ENCODE data around the gene TEKTIP1.
A peak's percentile ranks its signal among the peaks of the same experiment; 100 is the strongest.
"Not testable (repeated sequence)": the region's sequence is repeated elsewhere in the genome, so short reads cannot be mapped to it uniquely, and the experiment has no call there.

TEKTIP1 gene

DNA sequence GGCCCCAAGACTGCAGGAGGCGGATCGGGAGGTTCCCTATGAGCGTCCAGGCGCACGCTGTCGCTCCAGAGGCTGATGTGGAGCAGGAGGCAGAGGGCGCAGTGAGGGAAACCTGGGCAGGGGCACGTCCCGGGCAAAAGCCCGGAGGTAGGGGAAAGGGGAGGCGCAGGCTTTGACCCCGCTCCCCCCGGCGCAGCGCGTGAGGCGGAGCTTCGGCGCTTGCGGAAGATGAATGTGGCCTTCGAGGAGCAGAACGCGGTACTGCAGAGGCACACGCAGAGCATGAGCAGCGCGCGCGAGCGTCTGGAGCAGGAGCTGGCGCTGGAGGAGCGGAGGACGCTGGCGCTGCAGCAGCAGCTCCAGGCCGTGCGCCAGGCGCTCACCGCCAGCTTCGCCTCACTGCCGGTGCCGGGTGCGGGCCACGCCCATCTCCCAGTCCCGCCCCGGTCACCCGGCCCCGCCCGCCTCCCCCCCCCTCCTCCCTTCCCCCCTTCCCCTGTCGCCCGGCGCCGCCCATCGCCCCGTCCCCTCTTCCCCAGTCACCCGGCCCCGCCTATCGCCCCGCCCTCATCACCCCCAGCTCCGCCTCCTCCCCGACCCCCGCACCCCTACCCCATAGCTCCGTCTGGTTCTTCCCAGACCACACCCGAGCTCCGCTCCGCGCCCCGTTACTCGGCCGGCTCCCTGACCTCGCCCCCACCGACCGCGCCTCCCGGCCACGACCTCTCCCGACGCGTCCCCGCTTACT is 37.9 kb downstream of the TEKTIP1 start:
- no peak for TF ChIP-seq Cebpa-rat (IDR thresholded peaks at IDR 0.05)
- no peak overlapping the region for H3K9ac ChIP-seq
- peaks cover 0 to 46% (median 17%) of the 10 kb centered on the region in 11 experiments; a peak in 16 of 22 replicates for H4K20me1 ChIP-seq
- H3K36me3 ChIP-seq: peaks cover 15 to 40% (median 32%) of the 10 kb centered on the region in 11 experiments
- peaks cover 4 to 26% (median 10%) of the 10 kb centered on the region in 10 experiments for H3K4me1 ChIP-seq
- H3K27ac ChIP-seq: no peak overlapping the region
- H3K4me3 ChIP-seq: no peak overlapping the region
- no peaks in the 10 kb centered on the region for H3K27me3 ChIP-seq
- H3K4me2 ChIP-seq: no peak overlapping the region
- H3K9me3 ChIP-seq (replicated peaks in 1 of 11): no peaks in the 10 kb centered on the region

DNA sequence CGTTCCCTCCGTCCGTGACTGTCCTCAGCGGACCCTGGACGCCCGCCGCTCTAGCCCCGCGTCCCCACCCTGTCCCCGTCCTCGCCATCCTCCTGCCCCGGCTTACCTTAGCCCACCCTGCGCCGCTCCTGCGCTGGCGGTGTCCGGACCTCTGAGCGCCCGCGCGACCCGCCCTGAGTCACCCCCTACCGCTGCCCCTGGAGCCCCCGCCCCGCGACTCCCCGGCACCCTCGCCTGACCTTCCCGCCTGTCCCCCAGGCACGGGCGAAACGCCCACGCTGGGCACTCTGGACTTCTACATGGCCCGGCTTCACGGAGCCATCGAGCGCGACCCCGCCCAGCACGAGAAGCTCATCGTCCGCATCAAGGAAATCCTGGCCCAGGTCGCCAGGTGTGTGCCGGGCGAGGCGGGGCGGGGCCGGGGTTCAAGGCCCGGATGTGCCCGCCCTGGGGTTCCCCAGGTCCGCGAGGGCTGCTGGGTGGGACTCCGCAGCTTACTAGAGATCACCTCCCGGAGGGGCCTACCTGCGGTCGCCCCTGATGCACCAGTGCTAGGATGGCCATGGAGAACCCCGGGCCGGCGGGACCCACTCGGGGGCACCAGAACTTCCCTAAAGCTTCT is 38.9 kb downstream of the TEKTIP1 start:
- Histone ChIP-seq H3K36me3 (peaks cover 15 to 40% (median 32%) of the 10 kb centered on the region in 11 experiments), H3K9me3 (replicated peaks in 1 of 11) (no peaks in the 10 kb centered on the region), H3K9ac (no peak overlapping the region), H3K4me2 (no peak overlapping the region), H3K4me1 (peaks cover 0 to 22% (median 5%) of the 10 kb centered on the region in 10 experiments; a peak in 9 of 20 replicates), H3K27ac (no peak overlapping the region), H4K20me1 (peaks cover 0 to 46% (median 17%) of the 10 kb centered on the region in 11 experiments; a peak in 16 of 22 replicates), H3K4me3 (no peak overlapping the region), H3K27me3 (no peaks in the 10 kb centered on the region)
- TF ChIP-seq Cebpa-rat (IDR thresholded peaks at IDR 0.05): no peak

DNA sequence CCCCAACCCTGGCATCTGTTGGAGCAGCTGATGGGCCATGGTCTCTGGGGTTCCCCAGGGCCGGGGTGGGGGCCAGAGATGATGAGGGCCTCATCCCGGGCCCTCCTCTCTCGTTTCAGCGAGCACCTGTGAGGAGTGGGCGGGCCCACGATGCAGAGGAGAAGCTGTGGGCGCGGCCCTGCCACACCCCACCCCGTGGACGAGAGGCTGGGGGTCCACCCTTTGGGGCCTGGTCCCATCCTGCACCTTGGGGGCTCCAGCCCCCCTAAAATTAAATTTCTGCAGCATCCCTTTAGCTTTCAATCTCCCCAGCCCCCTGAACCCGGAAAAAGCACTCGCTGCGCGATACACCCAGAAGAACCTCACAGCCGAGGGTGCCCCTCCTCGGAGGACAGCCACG is 39.4 kb downstream of the TEKTIP1 start:
- H3K9me3 ChIP-seq (replicated peaks in 1 of 11): no peaks in the 10 kb centered on the region
- H3K27me3 ChIP-seq: peaks cover 0 to 3% (median 0%) of the 10 kb centered on the region in 11 experiments; a peak in 7 of 22 replicates
- H3K4me1 ChIP-seq: peaks cover 0 to 22% (median 5%) of the 10 kb centered on the region in 10 experiments; a peak in 9 of 20 replicates
- H3K36me3 ChIP-seq: peaks cover 15 to 40% (median 32%) of the 10 kb centered on the region in 11 experiments
- no peak overlapping the region for H3K4me2 ChIP-seq
- TF ChIP-seq Cebpa-rat (IDR thresholded peaks at IDR 0.05): no peak
- no peak overlapping the region for H3K4me3 ChIP-seq
- peaks cover 0 to 41% (median 16%) of the 10 kb centered on the region in 11 experiments; a peak in 16 of 22 replicates for H4K20me1 ChIP-seq
- no peak overlapping the region for H3K27ac ChIP-seq
- no peak overlapping the region for H3K9ac ChIP-seq

DNA sequence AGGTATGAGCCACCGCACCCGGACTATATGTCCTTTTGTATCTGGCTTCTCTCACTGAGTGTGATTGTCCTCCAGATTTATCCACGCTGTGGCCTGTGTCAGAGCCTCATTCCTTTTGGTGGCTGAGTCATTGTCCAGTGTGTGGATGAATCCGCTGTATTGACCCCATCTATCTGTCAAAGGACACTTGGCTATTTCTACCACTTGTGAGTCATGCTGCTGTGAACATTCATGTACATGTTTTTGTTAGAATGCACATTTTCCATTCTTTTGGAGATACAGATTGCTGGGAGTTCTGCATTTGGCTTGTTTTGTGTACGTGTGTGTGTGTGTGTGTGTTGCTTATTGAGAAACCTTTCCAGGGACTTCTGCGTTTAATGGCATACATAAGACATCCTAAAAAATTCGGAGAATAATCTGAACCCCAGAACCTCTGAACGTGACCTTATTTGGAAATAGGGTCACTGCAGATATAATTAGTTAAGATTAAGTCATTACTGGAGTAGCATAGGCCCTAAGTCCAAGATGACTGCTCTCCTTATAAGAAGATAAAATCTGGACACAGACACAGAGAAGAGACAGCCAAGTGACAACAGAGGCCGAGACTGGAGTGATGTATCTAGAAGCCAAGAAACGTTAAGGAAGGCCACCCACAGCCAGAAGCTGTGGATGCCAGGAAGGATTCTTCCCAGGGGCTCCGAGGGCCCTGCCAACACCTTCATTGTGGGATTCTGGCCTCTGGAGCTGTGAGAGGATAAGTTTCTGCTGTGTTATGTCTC is 41.4 kb downstream of the TEKTIP1 start:
- Histone ChIP-seq H3K4me3 (no peak overlapping the region), H3K4me2 (peak overlapping the region in 2 of 11 experiments; percentile 17 to 22; a peak in 1 of 22 replicates), H3K9ac (peak overlapping the region in 1 of 11 experiments; percentile 17; a peak in 1 of 22 replicates), H3K27me3 (peaks cover 12 to 22% (median 19%) of the 10 kb centered on the region in 11 experiments), H3K4me1 (peaks cover 0 to 17% (median 6%) of the 10 kb centered on the region in 10 experiments; a peak in 14 of 20 replicates), H3K9me3 (replicated peaks in 1 of 11) (no peaks in the 10 kb centered on the region), H3K36me3 (peaks cover 15 to 28% (median 22%) of the 10 kb centered on the region in 11 experiments), H4K20me1 (peaks cover 0 to 28% (median 4%) of the 10 kb centered on the region in 11 experiments; a peak in 14 of 22 replicates), H3K27ac (no peak overlapping the region)
- no peak for TF ChIP-seq Cebpa-rat (IDR thresholded peaks at IDR 0.05)

DNA sequence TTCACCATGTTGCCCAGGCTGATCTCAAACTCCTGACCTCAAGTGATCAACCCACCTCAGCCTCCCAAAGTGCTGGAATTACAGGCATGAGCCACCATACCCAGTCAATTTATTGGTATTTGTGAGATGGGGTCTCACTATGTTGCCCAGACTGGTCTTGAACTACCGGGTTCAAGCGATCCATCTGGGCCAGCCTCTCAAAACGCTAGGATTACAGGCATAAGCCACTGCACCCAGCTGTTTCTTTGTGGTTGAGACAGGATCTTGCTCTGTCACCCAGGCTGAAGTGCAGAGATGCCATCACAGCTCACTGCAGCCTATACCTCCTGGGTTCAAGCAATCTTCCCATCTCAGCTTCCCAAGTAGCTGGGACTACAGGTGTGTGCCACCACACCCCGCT is 42.8 kb downstream of the TEKTIP1 start:
- H3K27ac ChIP-seq; H3K9me3 ChIP-seq (replicated peaks in 1 of 11); H3K4me3 ChIP-seq; H3K9ac ChIP-seq; H3K4me2 ChIP-seq: not testable (repeated sequence)
- H4K20me1 ChIP-seq: peaks cover 0 to 18% (median 0%) of the 10 kb centered on the region in 11 experiments; a peak in 6 of 22 replicates
- peaks cover 26 to 37% (median 34%) of the 10 kb centered on the region in 11 experiments for H3K27me3 ChIP-seq
- peaks cover 4 to 14% (median 10%) of the 10 kb centered on the region in 11 experiments; a peak in 12 of 22 replicates for H3K36me3 ChIP-seq
- peaks cover 6 to 18% (median 12%) of the 10 kb centered on the region in 10 experiments; a peak in 15 of 20 replicates for H3K4me1 ChIP-seq

DNA sequence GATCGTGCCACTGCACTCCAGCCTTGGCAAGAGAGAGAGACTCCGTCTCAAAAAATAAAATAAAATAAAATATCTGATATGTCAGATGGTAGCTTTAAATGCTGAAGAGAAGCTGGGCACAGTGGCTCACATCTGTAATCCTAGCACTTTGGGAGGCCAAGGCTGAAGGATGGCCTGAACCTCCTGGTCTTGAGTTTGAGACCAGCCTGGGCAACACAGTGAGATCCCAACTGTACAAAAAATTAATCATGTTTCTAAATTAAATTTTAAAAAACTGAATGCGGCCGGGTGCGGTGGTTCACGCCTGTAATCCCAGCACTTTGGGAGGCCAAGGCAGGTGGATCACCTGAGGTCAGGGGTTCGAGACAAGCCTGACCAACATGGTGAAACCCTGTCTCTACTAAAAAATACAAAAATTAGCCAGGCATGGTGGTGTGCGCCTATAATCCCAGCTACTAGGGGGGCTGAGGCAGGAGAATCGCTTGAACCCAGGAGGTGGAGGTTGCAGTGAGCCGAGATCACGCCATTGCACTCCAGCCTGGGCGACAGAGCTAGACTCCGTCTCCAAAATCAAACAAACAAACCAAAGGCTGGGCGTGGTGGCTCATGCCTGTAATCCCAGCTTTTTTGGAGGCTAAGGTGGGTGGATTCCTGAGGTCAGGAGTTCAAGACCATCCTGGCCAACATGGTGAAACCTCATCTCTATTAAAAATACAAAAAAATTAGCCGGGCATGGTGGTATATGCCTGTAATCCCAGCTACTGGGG is 45.2 kb downstream of the TEKTIP1 start:
- not testable (repeated sequence) for H3K27ac ChIP-seq; H4K20me1 ChIP-seq; H3K4me3 ChIP-seq; H3K36me3 ChIP-seq; H3K9ac ChIP-seq; H3K4me2 ChIP-seq; H3K9me3 ChIP-seq (replicated peaks in 1 of 11)
- Histone ChIP-seq H3K4me1 (peaks cover 6 to 18% (median 12%) of the 10 kb centered on the region in 10 experiments; a peak in 15 of 20 replicates), H3K27me3 (peaks cover 31 to 46% (median 41%) of the 10 kb centered on the region in 11 experiments)

DNA sequence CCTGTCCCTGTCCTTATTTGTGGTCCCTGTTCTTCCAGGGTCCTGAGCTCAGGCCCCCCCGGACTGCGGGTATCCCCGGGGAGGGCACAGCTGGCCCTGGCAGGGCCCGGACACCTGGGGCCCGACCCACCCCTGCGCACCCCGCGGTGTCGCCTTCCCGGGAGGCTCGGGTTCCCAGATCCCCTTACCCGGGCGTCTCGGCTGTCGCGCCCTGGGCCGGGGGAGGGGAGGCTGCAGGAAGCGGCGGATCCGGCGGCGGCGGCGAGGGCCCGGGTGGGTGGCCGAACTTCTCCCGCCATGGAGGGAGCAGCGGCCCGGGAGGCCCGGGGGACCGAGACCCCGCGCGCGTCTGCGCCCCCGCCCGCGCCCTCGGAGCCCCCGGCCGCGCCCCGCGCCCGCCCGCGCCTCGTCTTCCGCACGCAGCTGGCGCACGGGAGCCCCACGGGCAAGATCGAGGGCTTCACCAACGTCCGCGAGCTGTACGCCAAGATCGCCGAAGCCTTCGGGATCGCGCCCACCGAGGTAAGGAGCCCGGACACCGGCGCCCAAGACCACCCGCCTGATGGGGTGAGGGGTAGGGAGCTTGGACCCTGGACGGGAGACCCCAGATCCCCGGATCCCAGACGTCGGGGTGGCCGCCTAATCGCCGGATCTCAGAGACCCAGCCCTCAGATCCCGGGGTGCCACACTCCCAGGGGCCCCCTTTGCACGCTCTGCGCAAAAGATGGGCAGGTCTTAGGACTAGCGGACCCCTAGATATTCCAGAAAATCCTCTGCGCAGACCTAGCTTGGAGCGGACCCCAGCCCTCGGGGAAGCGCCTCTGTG is 46.5 kb downstream of the TEKTIP1 start, which contains the start of gene GIPC3:
Gene GIPC3 (plus strand): TSS at position 178 of the 826 bp plus-strand sequence. CDS start 120 bp downstream, at position 298.
- Histone ChIP-seq H3K4me3 (peak within 1 kb of the TSS; percentile 49 to 69 (median 56)), H3K9ac (peak within 1 kb of the TSS; percentile 15 to 76 (median 62); a peak in 21 of 22 replicates), H4K20me1 (peaks cover 0 to 4% (median 0%) of the 10 kb centered on the region in 11 experiments; a peak in 1 of 22 replicates), H3K4me2 (peak within 1 kb of the TSS; percentile 73 to 88 (median 84)), H3K27ac (peak within 1 kb of the TSS in 3 of 11 experiments; percentile 10 to 22 (median 13); a peak in 3 of 22 replicates), H3K9me3 (replicated peaks in 1 of 11) (peaks cover 0 to 8% (median 6%) of the 10 kb centered on the region in 11 experiments; a peak in 16 of 22 replicates), H3K36me3 (no peaks in the 10 kb centered on the region), H3K4me1 (peaks cover 4 to 14% (median 11%) of the 10 kb centered on the region in 10 experiments; a peak in 14 of 20 replicates), H3K27me3 (peaks cover 31 to 46% (median 41%) of the 10 kb centered on the region in 11 experiments)
- no peak for TF ChIP-seq Cebpa-rat (IDR thresholded peaks at IDR 0.05)

Measured in BLaER1 treated with 17β-estradiol and CSF1 and Interleukin-3, amounts not matched to agents 10 nM and 100 nM (cell line).